ENCODE measurements around the gene BAIAP2.
"Not testable (repeated sequence)": the region's sequence is repeated elsewhere in the genome, so short reads cannot be mapped to it uniquely, and the experiment has no call there.

BAIAP2 gene

GRCh38 chr17:81129711-81130367, 94.9 kb downstream of the BAIAP2 start:
- DNase-seq, result no peak

GRCh38 chr17:81130385-81131361, 95.7 kb downstream of the BAIAP2 start:
- no peak for DNase-seq

GRCh38 chr17:81131486-81132196, 96.7 kb downstream of the BAIAP2 start:
- DNase-seq, result no peak

GRCh38 chr17:81132197-81132540, 97.2 kb downstream of the BAIAP2 start:
- no peak for DNase-seq

GRCh38 chr17:81132770-81133723, 98.1 kb downstream of the BAIAP2 start:
- DNase-seq, result no peak

GRCh38 chr17:81134064-81134781, 99.3 kb downstream of the BAIAP2 start:
- DNase-seq, result no peak

GRCh38 chr17:81135505-81136278, 100.7 kb downstream of the BAIAP2 start:
- no peak for DNase-seq

GRCh38 chr17:81136366-81136765, 101.4 kb downstream of the BAIAP2 start:
- DNase-seq, result no peak

- no peak for DNase-seq
These were observed 102.3 kb downstream of the BAIAP2 start for GRCh38 chr17:81137248-81137647.

GRCh38 chr17:81138083-81138482, 103.1 kb downstream of the BAIAP2 start:
- no peak for DNase-seq

GRCh38 chr17:81138500-81138899, 103.5 kb downstream of the BAIAP2 start:
- DNase-seq, result no peak

GRCh38 chr17:81139428-81139827, 104.5 kb downstream of the BAIAP2 start:
- no peak for DNase-seq

GRCh38 chr17:81140018-81140417, 105.1 kb downstream of the BAIAP2 start:
- DNase-seq, result no peak

GRCh38 chr17:81140695-81141094, 105.7 kb downstream of the BAIAP2 start:
- no peak for DNase-seq

- DNase-seq, result peak; percentile 64
These were observed 107.6 kb downstream of the BAIAP2 start for GRCh38 chr17:81142301-81143199.

- DNase-seq, result no peak
These were observed 108.2 kb downstream of the BAIAP2 start for GRCh38 chr17:81143200-81143527.

GRCh38 chr17:81143717-81144422, 108.9 kb downstream of the BAIAP2 start:
- no peak for DNase-seq

- no peak for DNase-seq
These were observed 109.5 kb downstream of the BAIAP2 start for GRCh38 chr17:81144423-81144781.

GRCh38 chr17:81146208-81146607, 111.3 kb downstream of the BAIAP2 start:
- DNase-seq, result not testable (repeated sequence)
